NCI-H187 (cell line): Measurements from ENCODE around the gene NUMB.

Source experiments
- DNase-seq, 2 experiments: peaks; one replicate each; lab custom pipeline; 2025; lab: John Stamatoyannopoulos, UW

Gene NUMB

DNA sequence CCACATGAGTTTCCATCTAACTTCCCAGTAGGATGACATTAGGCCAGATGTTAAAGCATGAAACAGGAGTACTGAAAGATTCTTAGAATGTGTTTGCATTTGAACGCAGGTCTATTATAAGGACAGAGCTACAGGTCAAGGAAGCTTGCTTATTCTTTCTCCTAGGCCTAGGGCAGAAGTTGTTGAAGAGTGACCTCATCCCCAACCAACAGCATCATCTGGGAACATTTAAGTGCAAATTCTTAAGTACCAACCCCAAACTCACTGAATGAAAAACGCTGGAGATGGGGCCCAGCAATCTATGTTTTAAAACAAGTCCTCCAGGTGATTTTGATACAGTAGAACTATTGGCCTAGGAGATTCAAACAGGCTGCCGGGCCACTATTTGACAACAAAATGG lies 168.6 kb downstream of the NUMB start:
- no peak for DNase-seq

GRCh38 chr14:73289308-73289707 lies 169.0 kb downstream of the NUMB start:
- DNase-seq = no peak

DNA sequence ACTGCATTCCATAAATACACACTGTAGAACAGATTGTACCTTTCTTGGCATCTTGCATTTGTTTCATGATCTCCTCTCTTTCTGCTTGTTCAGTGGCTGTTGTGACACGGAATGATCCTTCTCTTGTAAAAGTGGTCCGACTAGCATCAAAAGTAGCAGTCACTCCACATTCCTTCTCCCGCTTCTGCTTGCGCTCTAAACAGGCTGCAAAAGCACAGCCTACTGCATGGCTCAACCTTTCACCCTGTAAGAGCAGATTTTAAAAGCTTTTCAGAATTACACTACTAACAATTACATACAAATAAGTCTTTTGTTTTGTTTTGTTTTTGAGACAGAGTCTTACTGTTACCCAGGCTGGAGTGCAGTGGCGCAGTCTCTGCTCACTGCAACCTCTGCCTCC lies 171.3 kb downstream of the NUMB start:
- DNase-seq = no peak

- DNase-seq = no peak
Measured at GRCh38 chr14:73286598-73286997, 171.7 kb downstream of the NUMB start.

GRCh38 chr14:73285979-73286378 lies 172.4 kb downstream of the NUMB start:
- DNase-seq = no peak

- DNase-seq = no peak
Measured at GRCh38 chr14:73283608-73284379, 174.6 kb downstream of the NUMB start.

GRCh38 chr14:73280903-73281302 lies 177.4 kb downstream of the NUMB start:
- DNase-seq = no peak

- DNase-seq = no peak
Measured at GRCh38 chr14:73277376-73277775, 181.0 kb downstream of the NUMB start.

- DNase-seq = no peak
Measured at GRCh38 chr14:73276836-73277235, 181.5 kb downstream of the NUMB start.

DNA sequence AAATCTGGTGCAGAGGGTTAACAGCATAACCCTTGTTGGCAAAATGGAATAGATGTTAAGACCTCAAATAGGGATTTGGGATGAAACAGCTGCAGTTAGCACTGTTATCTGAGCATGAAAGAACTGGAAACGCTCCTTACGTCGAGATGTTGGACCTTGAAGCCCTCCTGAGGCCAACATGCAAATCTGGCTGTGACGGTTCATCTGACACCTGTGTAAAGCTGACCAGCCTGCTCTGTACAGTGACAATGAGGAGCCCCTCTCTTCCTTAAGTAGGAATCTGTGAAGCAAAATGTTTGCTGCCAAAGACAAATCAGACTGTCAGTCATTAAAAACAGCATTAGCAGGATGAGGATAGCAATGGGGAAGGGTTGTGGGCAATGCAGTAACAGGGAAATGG lies 184.5 kb downstream of the NUMB start:
- no peak for DNase-seq

DNA sequence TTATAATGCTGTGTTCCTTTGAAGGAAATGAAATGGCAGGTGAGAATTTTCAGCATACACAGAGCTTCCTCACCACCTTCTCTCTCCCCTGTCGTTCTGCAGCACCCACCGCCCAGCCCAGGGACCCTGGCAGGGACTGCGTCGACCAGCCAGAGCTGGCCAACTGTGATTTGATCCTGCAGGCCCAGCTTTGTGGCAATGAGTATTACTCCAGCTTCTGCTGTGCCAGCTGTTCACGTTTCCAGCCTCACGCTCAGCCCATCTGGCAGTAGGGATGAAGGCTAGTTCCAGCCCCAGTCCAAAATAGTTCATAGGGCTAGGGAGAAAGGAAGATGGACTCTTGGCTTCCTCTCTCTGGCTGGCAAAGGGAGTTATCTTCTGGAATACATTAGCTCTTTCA lies 186.0 kb downstream of the NUMB start:
- no peak for DNase-seq

DNA sequence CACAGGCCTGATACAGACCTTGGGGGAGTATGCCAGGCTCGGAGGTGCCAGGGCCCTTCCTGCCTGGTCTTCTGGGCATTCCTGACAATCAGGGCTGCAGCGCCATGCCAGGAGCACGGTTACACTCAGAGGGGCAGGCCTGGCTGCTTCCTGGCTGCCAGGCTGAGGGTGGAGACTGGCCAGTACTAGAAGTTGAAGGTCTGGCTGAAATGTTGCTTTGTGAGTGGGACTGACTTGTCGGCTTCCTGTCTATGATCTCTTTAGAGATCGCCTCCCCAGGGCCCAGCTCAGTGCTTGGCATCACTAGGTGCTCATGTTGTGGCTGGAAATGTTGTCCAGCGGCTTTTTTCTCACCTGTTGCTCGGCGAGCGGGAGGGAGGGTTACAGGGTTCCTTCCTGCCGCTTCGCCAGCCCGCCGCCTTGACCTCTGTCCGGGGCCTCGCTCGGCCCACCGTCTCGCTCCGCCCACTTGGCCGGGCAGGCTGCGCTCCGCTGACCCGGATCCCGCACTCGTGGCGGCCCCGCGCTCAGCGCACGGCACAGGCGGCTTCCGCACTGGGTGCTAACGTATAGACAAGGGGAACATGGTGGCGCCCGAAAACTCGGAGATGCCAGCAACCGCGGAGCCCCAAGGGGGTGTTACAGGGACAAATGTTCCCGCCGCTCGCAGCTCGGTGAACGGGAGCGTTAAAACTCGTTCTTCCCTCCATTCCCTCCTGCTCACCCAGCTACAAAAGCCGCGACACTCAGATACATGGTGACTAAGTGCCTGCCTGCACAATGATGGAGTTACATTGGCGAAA lies 188.4 kb downstream of the NUMB start:
- DNase-seq = no peak

DNA sequence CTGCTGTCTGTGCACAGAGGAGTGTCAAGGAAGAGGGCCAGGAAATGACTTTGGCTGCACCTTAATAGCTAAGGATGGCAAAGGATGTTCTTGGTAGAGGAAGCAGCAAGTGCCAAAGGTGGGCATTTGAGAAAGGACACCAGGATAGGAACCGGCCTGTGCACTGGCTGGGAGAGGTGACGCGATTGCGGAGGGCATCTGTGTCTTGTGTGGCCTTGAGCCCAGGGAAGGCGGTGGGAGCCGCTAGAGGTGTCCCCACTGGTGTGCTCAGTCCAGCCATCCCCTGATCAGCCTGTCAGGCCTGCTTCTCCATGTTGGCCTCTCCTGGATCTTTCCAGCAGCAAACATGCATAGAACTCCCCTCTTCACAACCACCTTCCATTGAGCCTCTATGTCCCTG lies 190.9 kb downstream of the NUMB start:
- DNase-seq = no peak

DNA sequence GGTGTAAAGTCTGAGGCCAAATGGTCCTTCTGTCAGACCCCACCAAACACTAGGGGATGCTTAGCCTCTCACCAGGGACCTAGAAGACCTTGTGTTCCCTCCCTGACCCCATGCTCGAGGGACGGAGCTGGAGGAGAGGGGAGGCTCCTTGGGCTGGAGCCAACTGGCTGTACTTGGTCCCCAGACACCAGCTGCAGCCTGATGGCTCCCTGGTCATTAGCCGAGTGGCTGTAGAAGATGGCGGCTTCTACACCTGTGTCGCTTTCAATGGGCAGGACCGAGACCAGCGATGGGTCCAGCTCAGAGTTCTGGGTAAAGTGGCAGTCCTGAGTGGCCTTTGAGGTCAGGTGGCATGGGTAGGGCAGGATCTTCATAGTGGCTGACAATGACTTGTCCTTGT lies 192.0 kb downstream of the NUMB start:
- DNase-seq = no peak

DNA sequence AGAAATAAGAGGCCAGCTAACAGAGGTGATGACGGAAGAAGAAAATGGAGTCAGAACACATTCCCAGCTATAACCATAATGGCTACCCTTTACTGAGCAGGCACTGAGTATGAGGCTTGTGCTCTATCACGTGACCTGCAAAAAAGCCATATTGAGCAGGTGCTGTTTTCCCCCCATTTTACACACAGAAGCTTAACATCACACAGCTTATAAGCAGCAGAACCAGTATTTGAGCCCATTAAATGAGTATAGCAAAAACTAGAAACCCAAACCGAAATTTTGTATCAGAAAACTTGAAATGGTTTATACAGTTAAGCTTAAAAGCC lies 192.7 kb downstream of the NUMB start:
- no peak for DNase-seq

- DNase-seq = no peak
Measured at GRCh38 chr14:73264885-73265720, 193.2 kb downstream of the NUMB start.

DNA sequence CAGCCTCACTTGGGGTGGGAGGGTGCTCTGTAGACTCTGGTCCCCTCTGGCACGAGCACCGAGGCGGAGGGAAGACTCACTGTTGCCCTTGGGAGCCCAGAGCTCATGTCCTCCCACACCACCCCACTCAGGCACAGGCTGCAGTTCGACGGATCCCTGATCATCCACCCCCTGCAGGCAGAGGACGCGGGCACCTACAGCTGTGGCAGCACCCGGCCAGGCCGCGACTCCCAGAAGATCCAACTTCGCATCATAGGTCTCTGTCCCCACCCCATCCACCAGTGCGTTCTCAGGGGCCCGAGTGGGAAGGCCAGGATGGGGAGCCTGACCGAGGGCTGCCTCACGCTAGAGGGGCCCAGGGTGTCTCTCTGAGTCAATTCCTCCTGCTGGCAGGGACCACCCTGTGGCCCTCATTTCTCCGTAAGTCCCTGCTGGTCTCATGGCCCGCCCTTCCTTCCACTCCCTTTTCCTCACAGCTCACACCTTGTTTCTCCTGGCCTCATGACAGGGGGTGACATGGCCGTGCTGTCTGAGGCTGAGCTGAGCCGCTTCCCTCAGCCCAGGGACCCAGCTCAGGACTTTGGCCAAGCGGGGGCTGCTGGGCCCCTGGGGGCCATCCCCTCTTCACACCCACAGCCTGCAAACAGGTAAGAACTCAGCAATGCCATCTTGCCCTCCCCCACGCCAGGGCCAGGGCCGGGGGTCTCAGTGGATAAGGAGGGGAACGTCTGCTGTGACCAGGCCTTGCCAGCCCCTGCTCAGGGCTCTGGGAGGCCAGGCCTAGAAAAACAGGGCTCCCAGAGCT lies 194.1 kb downstream of the NUMB start:
- DNase-seq = no peak

DNA sequence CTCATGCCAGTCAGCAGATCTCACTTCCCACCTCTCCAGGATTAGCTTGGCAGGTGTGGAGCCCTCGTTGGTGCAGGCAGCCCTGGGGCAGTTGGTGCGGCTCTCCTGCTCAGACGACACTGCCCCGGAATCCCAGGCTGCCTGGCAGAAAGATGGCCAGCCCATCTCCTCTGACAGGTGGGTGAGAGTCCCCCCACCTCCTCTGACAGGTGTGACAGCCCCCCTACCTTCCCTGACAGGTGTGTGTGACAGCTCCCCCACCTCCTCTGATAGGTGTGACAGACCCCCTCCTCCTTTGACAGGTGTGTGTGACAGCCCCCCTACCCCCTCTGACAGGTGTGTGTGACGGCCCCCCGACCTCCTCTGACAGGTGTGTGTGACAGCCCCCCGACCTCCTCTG lies 194.7 kb downstream of the NUMB start:
- no peak for DNase-seq

GRCh38 chr14:73262427-73263183 lies 195.7 kb downstream of the NUMB start:
- DNase-seq = no peak

- DNase-seq = no peak
Measured at GRCh38 chr14:73261520-73262426, 196.6 kb downstream of the NUMB start.
